RPMI8226 (cell line): ENCODE measurements around the gene EIF4E3.

Source experiments
- DNase-seq: peaks from one replicate; pipeline ENCODE4 v3.0.0-alpha.2; 2015

EIF4E3 gene

DNA sequence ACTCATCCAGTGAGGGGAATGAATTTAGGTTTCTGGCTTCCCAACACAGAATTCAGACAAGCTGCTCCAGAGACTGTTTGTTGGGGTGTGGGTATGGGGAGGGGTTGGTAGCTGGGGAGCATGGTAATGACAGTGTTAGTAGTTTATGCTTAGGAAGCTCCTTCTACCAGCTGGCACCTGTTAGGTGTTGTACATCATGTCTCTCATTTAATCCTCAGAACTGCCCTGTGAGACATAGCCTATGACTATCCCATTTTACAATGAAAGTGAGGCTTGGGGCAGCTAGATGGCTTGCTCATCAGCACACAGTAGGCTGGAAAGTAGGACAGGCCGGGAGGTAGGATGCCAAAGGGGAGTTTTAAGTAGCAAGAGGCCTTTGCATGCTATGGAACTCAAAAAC, 2.5 kb downstream of the EIF4E3 start:
- no peak for DNase-seq

DNA sequence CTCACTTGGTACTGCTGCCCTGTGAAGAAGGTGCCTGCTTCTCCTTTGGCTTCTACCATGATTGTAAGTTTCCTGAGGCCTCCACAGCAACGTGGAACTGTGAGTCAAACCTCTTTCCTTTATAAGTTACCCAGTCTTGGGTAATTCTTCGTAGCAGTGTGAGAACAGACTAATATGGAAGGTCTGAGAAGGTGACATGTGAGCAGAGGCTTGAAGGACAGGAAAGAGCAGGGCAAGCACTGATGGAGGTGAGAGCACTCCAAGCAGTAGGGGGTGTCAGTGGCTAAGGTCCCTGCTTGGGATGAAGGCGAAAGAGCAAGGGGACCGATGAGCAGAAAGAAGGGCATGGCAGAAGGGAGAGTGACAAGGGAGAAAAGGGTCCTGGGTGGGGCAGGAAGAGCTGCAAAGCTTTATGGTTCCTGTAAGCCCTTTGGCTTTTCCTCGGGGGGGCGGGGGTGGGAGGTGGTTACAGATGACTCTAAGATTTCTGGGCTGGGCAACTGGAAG, 3.5 kb downstream of the EIF4E3 start:
- DNase-seq: no peak

DNA sequence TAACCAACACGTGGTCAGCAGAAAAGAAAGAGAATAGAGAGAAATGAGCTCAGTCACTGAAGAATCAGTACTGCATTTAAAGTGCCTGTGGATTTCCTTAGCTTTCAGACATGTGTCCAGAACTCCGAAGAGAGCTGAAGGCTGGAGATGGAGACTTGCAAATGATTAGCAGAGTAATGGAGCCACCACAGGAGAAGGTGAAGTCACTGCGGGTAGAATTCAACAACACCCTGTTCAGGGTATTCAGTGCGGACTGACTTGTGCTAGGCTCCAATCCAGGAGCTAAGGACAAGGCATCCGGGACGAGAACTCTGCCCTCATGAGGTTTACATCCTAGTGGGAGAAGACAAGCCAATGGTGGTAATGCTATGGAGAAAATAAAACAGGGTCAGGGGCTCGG, 4.2 kb downstream of the EIF4E3 start:
- DNase-seq: no peak

DNA sequence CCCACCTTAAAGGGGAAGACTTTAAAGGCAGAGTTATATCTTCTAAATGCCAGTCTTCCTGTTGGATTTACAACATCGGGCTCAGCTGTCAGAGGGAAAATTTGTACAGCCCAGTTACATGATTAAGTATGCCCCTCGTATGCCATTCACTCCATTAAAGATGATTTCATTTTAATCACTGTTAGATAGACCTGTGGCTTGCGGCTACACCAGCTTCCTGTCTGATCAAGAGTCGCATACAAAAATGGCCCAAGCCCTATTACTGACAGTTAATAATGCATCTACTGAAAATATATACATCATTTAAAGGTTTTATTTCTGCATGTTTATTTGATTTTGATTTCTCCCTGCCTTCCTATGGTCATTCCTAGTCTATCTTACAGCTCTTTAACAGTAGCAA, 7.1 kb downstream of the EIF4E3 start:
- no peak for DNase-seq

- no peak for DNase-seq
Observed at GRCh38 chr3:71714595-71714994, 10.6 kb downstream of the EIF4E3 start.

DNA sequence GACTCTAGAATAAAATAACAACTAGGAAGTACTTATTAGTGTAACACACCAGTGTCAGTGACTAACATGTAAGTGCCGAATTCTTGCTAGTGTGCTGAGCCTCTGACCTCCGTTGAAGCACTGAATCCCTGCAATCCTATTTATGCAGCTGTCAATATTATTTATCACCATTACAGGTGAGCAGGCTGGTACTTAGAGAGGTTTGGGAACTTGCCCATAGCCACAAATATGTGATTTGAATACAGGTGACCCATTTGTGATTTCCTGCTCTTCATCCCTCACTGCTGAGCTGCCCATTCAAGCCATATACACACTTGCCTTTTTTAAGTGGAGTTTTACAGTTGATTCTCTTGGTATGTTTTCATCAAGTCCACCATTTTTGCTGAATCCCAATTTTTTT, 12.2 kb downstream of the EIF4E3 start:
- DNase-seq: peak; percentile 24

DNA sequence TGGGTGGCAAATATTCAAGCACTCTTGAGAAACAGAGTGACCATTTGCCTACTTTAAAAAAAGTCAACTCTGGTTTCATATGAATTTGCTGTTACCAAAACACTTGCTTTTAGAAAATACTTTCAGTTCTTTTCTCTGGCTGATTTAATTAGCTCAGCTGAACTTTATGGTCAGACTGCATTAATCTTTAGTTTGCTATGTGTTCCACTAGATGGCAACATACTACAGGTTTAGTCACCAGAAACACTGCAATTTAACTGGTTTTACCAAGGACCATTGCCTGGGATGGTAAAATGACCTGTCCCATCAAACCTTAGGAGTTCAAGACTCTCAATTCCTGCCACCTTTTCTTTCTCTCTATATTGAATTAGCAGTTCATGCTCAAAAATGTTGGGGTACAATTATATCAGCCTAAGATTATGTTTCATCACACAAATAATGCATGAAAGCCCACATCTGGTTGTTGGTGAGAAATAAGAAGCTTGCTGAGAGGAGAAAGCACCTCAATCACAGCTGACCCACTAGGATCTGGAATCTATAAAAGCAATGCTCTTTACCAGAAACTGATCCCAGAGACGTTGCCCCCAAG, 14.2 kb downstream of the EIF4E3 start:
- peak; percentile 53 for DNase-seq

DNA sequence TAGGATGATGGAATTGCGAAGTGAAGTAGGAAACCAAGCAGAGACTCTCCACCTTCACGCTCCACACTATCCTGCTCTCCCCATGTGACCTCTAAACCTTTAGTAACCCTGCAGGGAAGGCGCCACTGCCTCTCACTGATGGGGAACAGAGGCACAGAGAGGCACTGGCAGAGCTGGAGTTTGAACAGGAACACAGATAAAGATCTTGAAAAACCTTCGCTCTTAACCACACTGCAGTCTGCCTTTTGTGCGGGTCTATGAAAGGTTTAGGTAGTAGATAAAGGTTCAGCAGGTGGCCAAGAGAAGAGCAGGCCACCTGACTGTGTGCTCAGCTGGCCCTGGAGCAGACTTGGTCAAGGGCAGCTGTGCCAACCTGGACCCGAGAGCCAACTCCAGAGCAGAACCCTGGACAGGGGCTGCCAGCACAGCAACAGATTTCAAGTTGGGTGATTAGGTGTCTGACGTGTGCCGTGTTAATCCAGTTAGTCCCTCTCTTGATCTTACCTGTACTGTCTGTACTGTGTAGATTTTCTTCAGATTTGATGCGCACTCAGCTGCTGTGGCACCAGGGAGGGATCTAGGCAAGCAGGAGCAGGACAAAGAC, 15.2 kb downstream of the EIF4E3 start:
- no peak for DNase-seq

- no peak for DNase-seq
Observed at GRCh38 chr3:71708476-71709105, 16.6 kb downstream of the EIF4E3 start.

DNA sequence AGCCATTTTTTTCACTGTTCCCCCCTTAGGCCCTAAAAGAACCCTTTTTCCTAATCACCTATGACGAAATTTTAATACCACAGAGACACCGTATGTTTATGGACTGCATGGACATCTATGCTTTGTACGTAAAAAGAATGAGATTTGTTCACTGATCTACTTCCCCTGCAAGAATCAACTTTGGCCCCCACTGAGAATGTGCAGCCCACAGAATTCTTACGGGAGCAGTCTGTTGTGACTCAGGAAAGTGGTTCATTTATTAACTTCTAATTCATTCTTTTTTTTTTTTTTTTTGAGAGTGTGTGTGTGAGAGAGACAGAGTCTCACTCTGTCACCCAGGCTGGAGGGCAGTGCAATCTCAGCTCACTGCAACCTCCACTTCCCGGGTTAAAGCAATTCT, 17.6 kb downstream of the EIF4E3 start:
- DNase-seq: no peak

GRCh38 chr3:71705681-71706080, 19.5 kb downstream of the EIF4E3 start:
- no peak for DNase-seq

- DNase-seq: no peak
Observed at GRCh38 chr3:71704915-71705314, 20.3 kb downstream of the EIF4E3 start.

GRCh38 chr3:71703797-71704196, 21.4 kb downstream of the EIF4E3 start:
- DNase-seq: no peak

GRCh38 chr3:71702131-71703024, 22.8 kb downstream of the EIF4E3 start:
- DNase-seq: no peak

GRCh38 chr3:71701251-71701762, 23.9 kb downstream of the EIF4E3 start:
- no peak for DNase-seq

GRCh38 chr3:71695000-71695482, 30.2 kb downstream of the EIF4E3 start:
- DNase-seq: no peak

DNA sequence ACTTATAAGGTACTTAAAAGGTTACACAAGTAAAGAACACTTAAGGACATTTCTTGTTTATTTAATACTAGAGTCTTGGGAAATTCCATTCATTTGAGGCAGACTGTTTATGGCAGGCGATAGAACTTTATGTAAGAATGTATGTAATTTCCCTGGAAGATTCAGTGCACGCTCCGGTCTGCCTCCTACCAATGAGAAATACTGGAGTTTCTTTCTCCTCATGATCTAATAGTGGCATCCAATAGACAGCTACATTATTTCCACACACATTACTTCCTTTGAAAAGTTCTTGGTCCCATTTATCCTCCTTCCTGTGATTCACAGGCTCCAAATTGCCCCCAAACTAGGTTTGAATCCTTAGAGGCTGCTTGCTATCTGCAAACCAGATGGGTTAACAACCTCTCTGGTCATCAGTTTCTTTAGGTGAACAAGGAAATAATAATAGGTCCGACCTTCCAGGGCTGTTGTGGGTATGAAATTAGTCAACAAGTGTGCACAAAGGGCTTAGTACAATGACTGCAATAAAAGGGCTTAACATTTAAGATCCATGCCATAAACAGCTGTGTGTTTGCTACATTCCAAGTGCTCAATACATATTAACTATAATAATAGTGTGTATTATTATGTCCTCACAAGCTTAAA, 30.7 kb downstream of the EIF4E3 start:
- DNase-seq: no peak

DNA sequence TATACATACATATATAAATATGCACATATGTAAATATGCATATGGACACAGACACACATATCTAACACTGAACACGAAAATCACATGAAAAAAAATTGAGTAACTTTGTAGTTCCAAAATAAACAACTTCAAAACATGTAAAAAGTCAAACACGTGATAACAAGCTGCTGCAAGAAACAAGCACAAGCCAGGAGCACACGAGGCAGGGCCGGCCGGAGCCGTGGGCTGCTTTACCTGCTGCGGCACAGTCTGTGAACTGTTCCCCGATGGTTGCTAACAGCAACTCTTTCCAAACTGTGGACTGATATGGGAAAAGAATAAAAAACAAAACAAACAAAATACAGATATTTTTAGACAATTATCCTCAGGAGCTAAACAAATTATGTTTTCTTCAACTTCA, 31.6 kb downstream of the EIF4E3 start:
- DNase-seq: no peak

DNA sequence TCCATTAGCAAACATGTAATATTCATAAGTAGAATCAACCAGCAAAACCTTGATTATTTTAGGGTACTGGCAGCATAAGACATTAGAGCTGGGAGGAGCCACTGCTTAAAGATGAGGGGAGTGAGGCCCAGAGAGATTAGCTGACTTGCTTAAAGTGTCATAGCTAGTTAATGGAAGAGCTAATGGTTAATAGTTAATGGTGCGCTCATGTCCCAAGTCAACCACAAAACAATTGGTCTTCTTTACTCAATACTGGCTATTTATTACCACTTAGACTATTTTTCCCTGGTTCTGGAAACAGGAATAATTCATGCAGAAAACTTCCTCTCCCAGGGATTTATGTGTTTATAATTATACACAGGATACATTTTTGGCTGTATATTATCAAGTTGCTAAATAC, 33.1 kb downstream of the EIF4E3 start:
- DNase-seq: no peak

DNA sequence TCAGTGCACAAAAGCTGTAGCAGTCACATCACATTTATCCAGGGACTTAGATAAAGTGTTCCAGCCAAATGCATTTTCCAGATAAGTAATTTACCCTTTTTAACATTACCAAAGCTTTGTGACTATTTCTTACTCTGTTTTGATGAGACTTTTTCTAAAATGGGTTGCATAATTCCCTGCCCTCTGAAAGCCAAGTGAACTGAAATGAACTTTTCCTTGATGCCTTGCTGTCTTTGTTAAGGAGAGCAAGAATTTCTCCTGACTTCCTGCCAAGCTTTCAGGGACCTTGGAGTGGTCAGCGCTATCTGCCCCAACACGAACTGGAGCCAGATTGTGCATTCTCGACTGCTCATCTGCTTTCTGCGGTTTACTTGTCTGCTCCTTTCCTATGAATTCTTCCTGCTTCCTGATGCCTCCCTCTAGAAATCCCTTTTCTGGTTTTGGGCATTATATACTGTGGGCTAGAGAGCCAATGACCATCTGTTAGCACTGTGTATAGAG, 34.8 kb downstream of the EIF4E3 start:
- no peak for DNase-seq

DNA sequence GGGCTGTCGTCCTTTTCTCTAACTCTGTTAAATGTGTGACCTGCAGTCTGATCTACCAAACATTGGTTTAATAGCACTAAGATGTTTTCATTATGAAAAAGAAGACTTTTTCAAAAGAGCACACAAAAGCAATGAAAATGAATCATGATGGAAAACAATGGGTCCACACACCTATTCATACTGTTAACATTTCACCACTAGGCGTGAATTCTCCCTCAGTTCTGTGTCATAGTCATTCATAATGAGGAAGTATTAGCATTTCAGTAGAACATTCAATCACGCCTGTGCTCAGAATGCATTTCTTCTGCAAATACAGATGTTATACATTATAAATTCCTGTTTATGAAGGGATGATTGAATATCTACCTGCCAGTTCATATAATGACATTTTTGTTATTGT, 35.9 kb downstream of the EIF4E3 start:
- DNase-seq: no peak

- DNase-seq: no peak
Observed at GRCh38 chr3:71688121-71688520, 37.1 kb downstream of the EIF4E3 start.
